ENCODE data around the gene ROR2. TPM values are rescaled to one million over a fixed set of nuclear protein-coding genes. Genes with fewer than 3 reads are reported as not detected.

The ROR2 gene
- total and polyA plus RNA-seq, 4 experiments from 2014 or later = 0.17 to 0.31 (median 0.29) TPM; not detected in 1

Small RNA genes within 50 kb of the gene (microRNA-seq; reads per million reads assigned to microRNA genes)
- gene MIR3910-1 (ENCODE audit: borderline microRNAs expressed, borderline number of aligned reads, borderline replicate concordance) (not detected), gene MIR3910-2 (ENCODE audit: borderline microRNAs expressed, borderline number of aligned reads, borderline replicate concordance) (not detected)

Other genes starting within 250 kb of the ROR2 start
- 10 to 100 TPM; 56.8 to 57.9 TPM for gene SPTLC1, start 165.2 kb upstream of the ROR2 start, total RNA-seq
- gene SPTLC1, start 165.2 kb upstream of the ROR2 start, polyA plus RNA-seq = 10 to 100 TPM; 45.6 to 56.8 TPM